SJCRH30 (cell line): ENCODE data around the gene DCDC2C. TPM values are rescaled to one million over a fixed set of nuclear protein-coding genes. Genes with fewer than 3 reads are reported as not detected.

ENCODE experiments used
- DNase-seq, 2 experiments: peaks; one replicate each; pipeline ENCODE4 v3.0.0-alpha.2; 2015 to 2020
- H3K27ac ChIP-seq: fragments of 250-450 bp; sonication (Bioruptor Pico); 2 replicates; pipeline ENCODE4 v1.5.1; 2020; ENCODE audit warnings: mild to moderate bottlenecking, moderate library complexity
- H3K27me3 ChIP-seq: fragments of 250-450 bp; sonication (Bioruptor Pico); 2 replicates; pipeline ENCODE4 v1.5.1; 2020; ENCODE audit warnings: mild to moderate bottlenecking, moderate library complexity
- H3K36me3 ChIP-seq: fragments of 250-450 bp; sonication (Bioruptor Pico); 2 replicates; pipeline ENCODE4 v1.5.1; 2020; ENCODE audit warnings: mild to moderate bottlenecking, moderate library complexity
- H3K4me1 ChIP-seq: fragments of 250-450 bp; sonication (Bioruptor Pico); 2 replicates; pipeline ENCODE4 v1.5.1; 2020; ENCODE audit warnings: mild to moderate bottlenecking, moderate library complexity
- H3K4me3 ChIP-seq: fragments of 250-450 bp; sonication (Bioruptor Pico); 2 replicates; pipeline ENCODE4 v1.5.1; 2020; ENCODE audit warnings: mild to moderate bottlenecking, moderate library complexity
- H3K9me3 ChIP-seq: fragments of 250-450 bp; sonication (Bioruptor Pico); replicated peaks from 2 replicates; pipeline ENCODE4 v1.5.1; 2020; ENCODE audit warnings: mild to moderate bottlenecking, moderate library complexity
- total RNA-seq: library from RNA; depleted of rRNA; stranded (reverse); fragments of >200 nt; shearing (Covaris generic); gene quantifications from 2 replicates; pipeline ENCODE4 v1.2.3, GENCODE V29; 2014

The DCDC2C gene
- total RNA-seq, 1 experiment from 2014 or later = not detected

DNA sequence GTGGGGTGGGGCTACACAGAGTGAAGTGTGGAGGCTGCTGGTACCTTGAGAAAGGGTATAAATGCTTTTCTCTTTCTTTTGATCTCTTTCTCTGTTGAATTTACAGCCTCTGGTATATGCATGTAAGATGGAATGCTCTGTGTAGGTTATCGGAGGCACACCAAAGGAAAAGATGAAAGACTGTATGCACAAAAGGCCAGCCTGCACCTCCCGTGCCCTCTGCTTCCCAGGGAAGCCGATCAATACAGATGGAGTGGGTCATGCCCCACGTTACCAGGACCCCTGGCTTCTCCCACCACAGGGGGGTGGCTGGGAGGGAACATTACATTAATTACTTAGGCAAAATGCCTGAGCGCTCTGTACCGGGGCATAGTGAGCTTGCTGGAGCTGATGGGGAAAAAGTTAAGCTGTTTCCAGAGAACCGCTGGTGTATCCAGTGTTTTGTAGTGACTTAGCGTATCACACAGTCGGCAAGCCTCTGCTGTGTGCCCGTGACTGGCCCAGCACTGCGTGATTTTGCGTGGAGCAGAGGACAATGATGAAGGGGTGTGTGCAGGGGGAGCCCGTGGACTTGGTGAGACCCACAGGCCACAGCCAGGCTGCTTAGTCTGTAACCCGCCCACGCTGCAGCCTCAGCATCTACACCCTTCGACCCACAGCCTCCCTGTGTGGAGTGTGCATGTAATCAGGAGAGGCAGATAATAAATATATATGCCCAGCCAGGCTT lies 37.3 kb upstream of the DCDC2C start:
- DNase-seq = no peak
- H3K36me3 ChIP-seq = no peaks in the 10 kb centered on the region
- H3K27ac ChIP-seq = no peak overlapping the region
- H3K27me3 ChIP-seq = no peaks in the 10 kb centered on the region
- H3K9me3 ChIP-seq = no peaks in the 10 kb centered on the region
- H3K4me3 ChIP-seq = no peak overlapping the region
- H3K4me1 ChIP-seq = no peaks in the 10 kb centered on the region

GRCh38 chr2:3666613-3666975 lies 36.8 kb upstream of the DCDC2C start:
- Histone ChIP-seq H3K27ac (no peak overlapping the region), H3K9me3 (no peaks in the 10 kb centered on the region), H3K4me3 (no peak overlapping the region), H3K4me1 (no peaks in the 10 kb centered on the region), H3K27me3 (no peaks in the 10 kb centered on the region), H3K36me3 (no peaks in the 10 kb centered on the region)
- DNase-seq = no peak

GRCh38 chr2:3667151-3667631 lies 36.2 kb upstream of the DCDC2C start:
- Histone ChIP-seq H3K36me3 (no peaks in the 10 kb centered on the region), H3K27me3 (no peaks in the 10 kb centered on the region), H3K4me3 (no peak overlapping the region), H3K9me3 (no peaks in the 10 kb centered on the region), H3K27ac (no peak overlapping the region), H3K4me1 (no peaks in the 10 kb centered on the region)
- DNase-seq = no peak

DNA sequence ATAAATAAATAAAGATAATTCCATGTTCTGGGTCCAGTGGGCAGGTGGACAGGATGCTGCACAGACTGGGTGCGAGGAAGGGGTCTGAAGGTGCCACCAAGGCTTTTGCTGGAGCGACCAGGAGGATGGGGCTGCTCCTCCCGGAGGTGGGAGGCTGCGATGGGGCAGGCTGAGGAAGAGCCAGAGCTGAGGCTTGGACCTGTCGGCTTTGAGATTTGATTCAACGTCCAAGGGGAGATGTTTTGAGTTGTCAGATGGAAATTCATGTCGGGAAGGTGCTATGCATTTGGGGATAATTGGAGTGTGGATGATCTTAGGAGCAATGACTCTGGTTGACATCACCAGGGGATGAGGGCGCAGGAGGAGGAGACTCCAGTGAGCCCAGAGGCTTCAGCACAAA lies 33.7 kb upstream of the DCDC2C start:
- Histone ChIP-seq H3K4me3 (no peak overlapping the region), H3K36me3 (no peaks in the 10 kb centered on the region), H3K27ac (no peak overlapping the region), H3K27me3 (no peaks in the 10 kb centered on the region), H3K9me3 (no peaks in the 10 kb centered on the region), H3K4me1 (no peaks in the 10 kb centered on the region)
- no peak for DNase-seq

- H3K4me1 ChIP-seq = no peaks in the 10 kb centered on the region
- no peak overlapping the region for H3K27ac ChIP-seq
- no peak for DNase-seq
- no peaks in the 10 kb centered on the region for H3K36me3 ChIP-seq
- no peaks in the 10 kb centered on the region for H3K27me3 ChIP-seq
- H3K9me3 ChIP-seq = no peaks in the 10 kb centered on the region
- H3K4me3 ChIP-seq = no peak overlapping the region
Measured at GRCh38 chr2:3670376-3670775, 33.0 kb upstream of the DCDC2C start.

GRCh38 chr2:3670941-3671340 lies 32.4 kb upstream of the DCDC2C start:
- no peaks in the 10 kb centered on the region for H3K36me3 ChIP-seq
- H3K27me3 ChIP-seq = no peaks in the 10 kb centered on the region
- no peak for DNase-seq
- H3K9me3 ChIP-seq = no peaks in the 10 kb centered on the region
- H3K4me3 ChIP-seq = no peak overlapping the region
- no peaks in the 10 kb centered on the region for H3K4me1 ChIP-seq
- H3K27ac ChIP-seq = no peak overlapping the region

DNA sequence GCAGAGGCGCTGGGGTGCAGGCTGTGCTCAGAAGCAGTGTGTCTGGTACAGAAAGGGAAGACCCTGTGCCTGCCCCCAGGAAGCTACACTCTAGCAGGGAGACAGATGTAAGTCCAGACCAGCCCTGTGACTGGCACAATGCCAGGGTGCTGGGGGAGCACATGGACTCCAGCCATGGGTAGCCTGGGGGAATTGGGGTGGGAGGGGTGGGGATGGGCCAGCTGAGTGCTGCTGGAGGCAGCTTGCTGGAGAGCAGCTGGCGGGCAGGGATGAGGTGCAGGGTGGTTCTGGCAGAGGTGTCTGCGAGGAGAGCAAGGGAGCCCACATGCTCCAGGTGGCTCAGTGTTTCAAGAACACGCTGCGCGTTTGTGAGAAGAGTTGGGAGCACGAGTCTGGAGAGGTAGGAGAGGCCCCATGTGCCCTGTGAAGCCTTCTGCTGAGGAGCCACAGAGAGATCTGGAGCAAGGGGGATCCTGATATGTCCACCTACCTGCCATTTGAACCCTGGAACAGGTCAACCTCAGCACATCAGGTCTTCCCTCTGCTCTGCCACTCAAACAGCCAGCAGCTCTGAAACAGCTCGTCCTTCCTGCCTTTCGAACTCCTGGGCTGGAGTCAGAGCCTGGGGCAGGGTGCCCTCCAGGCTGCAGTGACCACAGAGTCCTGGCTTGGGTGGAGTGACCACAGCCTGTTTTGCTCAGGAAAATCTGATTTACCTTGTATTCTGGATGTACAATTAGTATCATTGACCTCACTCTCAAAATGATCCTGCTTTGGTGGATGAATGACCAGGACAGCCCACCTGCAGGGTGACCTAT lies 30.3 kb upstream of the DCDC2C start:
- H3K27me3 ChIP-seq = no peaks in the 10 kb centered on the region
- no peak overlapping the region for H3K27ac ChIP-seq
- peak in 1 of 2 experiments; percentile 45 for DNase-seq
- no peak overlapping the region for H3K4me3 ChIP-seq
- no peaks in the 10 kb centered on the region for H3K4me1 ChIP-seq
- no peaks in the 10 kb centered on the region for H3K9me3 ChIP-seq
- H3K36me3 ChIP-seq = no peaks in the 10 kb centered on the region

GRCh38 chr2:3674066-3674845 lies 29.1 kb upstream of the DCDC2C start:
- Histone ChIP-seq H3K4me3 (no peak overlapping the region), H3K9me3 (no peaks in the 10 kb centered on the region), H3K27me3 (no peaks in the 10 kb centered on the region), H3K4me1 (no peaks in the 10 kb centered on the region), H3K27ac (no peak overlapping the region), H3K36me3 (no peaks in the 10 kb centered on the region)
- DNase-seq = no peak

GRCh38 chr2:3675687-3676086 lies 27.7 kb upstream of the DCDC2C start:
- no peak overlapping the region for H3K27ac ChIP-seq
- H3K36me3 ChIP-seq = no peaks in the 10 kb centered on the region
- no peaks in the 10 kb centered on the region for H3K27me3 ChIP-seq
- H3K4me3 ChIP-seq = no peak overlapping the region
- no peaks in the 10 kb centered on the region for H3K4me1 ChIP-seq
- DNase-seq = no peak
- H3K9me3 ChIP-seq = no peaks in the 10 kb centered on the region

GRCh38 chr2:3677436-3677835 lies 25.9 kb upstream of the DCDC2C start:
- no peak overlapping the region for H3K27ac ChIP-seq
- H3K4me1 ChIP-seq = no peaks in the 10 kb centered on the region
- no peaks in the 10 kb centered on the region for H3K9me3 ChIP-seq
- DNase-seq = no peak
- H3K36me3 ChIP-seq = no peaks in the 10 kb centered on the region
- H3K4me3 ChIP-seq = no peak overlapping the region
- no peaks in the 10 kb centered on the region for H3K27me3 ChIP-seq

GRCh38 chr2:3678212-3678611 lies 25.2 kb upstream of the DCDC2C start:
- DNase-seq = no peak
- H3K4me3 ChIP-seq = no peak overlapping the region
- no peak overlapping the region for H3K27ac ChIP-seq
- H3K9me3 ChIP-seq = no peaks in the 10 kb centered on the region
- no peaks in the 10 kb centered on the region for H3K4me1 ChIP-seq
- no peaks in the 10 kb centered on the region for H3K36me3 ChIP-seq
- H3K27me3 ChIP-seq = no peaks in the 10 kb centered on the region

GRCh38 chr2:3679180-3679579 lies 24.2 kb upstream of the DCDC2C start:
- no peak overlapping the region for H3K27ac ChIP-seq
- H3K9me3 ChIP-seq = no peaks in the 10 kb centered on the region
- no peak for DNase-seq
- H3K4me3 ChIP-seq = no peak overlapping the region
- H3K36me3 ChIP-seq = no peaks in the 10 kb centered on the region
- no peaks in the 10 kb centered on the region for H3K27me3 ChIP-seq
- H3K4me1 ChIP-seq = no peaks in the 10 kb centered on the region

DNA sequence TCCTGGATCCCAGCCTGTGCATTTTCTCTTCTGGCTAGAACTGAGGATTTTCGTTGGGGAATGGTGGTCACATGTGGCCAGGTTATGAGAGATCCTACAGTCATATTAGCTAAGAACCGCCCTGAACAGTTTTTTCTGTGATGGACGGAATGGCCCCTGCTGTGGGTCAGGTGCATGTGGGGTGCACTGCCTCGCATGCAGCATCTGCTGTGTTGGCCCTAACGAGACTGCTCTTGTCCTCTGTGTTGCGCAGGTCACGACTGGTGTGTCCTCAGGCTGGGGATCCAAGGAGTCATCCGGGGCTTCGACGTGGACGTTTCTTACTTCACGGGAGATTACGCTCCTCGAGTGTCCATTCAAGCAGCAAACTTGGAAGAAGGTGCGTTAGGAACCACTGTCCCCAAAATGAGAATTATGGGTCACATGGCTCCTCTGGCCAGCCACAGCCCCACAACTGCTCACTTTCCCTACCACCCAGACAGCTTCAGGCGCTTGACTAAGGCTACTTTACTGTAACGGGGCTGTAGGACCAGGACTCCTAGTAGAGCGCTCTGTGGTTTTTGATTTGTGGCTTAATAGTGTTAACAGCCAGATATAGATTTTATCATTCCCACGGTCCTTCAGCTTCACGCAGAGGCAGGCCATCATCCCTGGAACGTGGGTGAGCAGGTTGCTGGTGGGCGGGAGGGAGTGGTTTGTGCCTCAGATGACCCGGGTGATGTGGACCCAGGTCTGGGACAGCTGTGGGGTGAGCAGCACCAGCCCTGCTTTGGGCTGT lies 23.6 kb upstream of the DCDC2C start:
- H3K27ac ChIP-seq = no peak overlapping the region
- no peaks in the 10 kb centered on the region for H3K27me3 ChIP-seq
- no peaks in the 10 kb centered on the region for H3K9me3 ChIP-seq
- H3K4me3 ChIP-seq = no peak overlapping the region
- DNase-seq = no peak
- no peaks in the 10 kb centered on the region for H3K36me3 ChIP-seq
- no peaks in the 10 kb centered on the region for H3K4me1 ChIP-seq

GRCh38 chr2:3680548-3681345 lies 22.6 kb upstream of the DCDC2C start:
- no peak overlapping the region for H3K27ac ChIP-seq
- no peaks in the 10 kb centered on the region for H3K9me3 ChIP-seq
- H3K4me3 ChIP-seq = no peak overlapping the region
- no peaks in the 10 kb centered on the region for H3K36me3 ChIP-seq
- H3K27me3 ChIP-seq = no peaks in the 10 kb centered on the region
- DNase-seq = no peak
- H3K4me1 ChIP-seq = no peaks in the 10 kb centered on the region
